ENCODE data around the gene COPS7A.
"Not testable (repeated sequence)": the region's sequence is repeated elsewhere in the genome, so short reads cannot be mapped to it uniquely, and the experiment has no call there.

COPS7A gene

GRCh38 chr12:6703631-6704030 lies 20.2 kb upstream of the COPS7A start:
- DNase-seq: no peak

- not testable (repeated sequence) for DNase-seq
Observed at GRCh38 chr12:6708351-6708750, 15.5 kb upstream of the COPS7A start.

- no peak for DNase-seq
Observed at GRCh38 chr12:6708960-6709394, 14.9 kb upstream of the COPS7A start.

GRCh38 chr12:6716031-6716873 lies 7.6 kb upstream of the COPS7A start:
- DNase-seq: not testable (repeated sequence)

GRCh38 chr12:6716874-6717437 lies 6.9 kb upstream of the COPS7A start:
- no peak for DNase-seq

- no peak for DNase-seq
Observed at GRCh38 chr12:6722863-6723262, 983 bp upstream of the COPS7A start.

GRCh38 chr12:6724409-6724797 lies 557 bp downstream of the COPS7A start:
- DNase-seq: no peak

- no peak for DNase-seq
Observed at GRCh38 chr12:6725350-6725749, 1.5 kb downstream of the COPS7A start.

- no peak for DNase-seq
Observed at GRCh38 chr12:6729186-6729585, 5.3 kb downstream of the COPS7A start.

- no peak for DNase-seq
Observed at GRCh38 chr12:6730169-6730568, 6.3 kb downstream of the COPS7A start.

- no peak for DNase-seq
Observed at GRCh38 chr12:6734506-6735387, 10.9 kb downstream of the COPS7A start.

- DNase-seq: peak; percentile 33
Observed at GRCh38 chr12:6735448-6736191, 11.8 kb downstream of the COPS7A start.

- DNase-seq: no peak
Observed at GRCh38 chr12:6736754-6737153, 12.9 kb downstream of the COPS7A start.

- DNase-seq: not testable (repeated sequence)
Observed at GRCh38 chr12:6742080-6742479, 18.2 kb downstream of the COPS7A start.

- no peak for DNase-seq
Observed at GRCh38 chr12:6742834-6743233, 19.0 kb downstream of the COPS7A start.

- not testable (repeated sequence) for DNase-seq
Observed at GRCh38 chr12:6743300-6743699, 19.5 kb downstream of the COPS7A start.

GRCh38 chr12:6745741-6746525 lies 22.1 kb downstream of the COPS7A start:
- no peak for DNase-seq

- no peak for DNase-seq
Observed at GRCh38 chr12:6747216-6747615, 23.4 kb downstream of the COPS7A start.

- DNase-seq: no peak
Observed at GRCh38 chr12:6748761-6749160, 24.9 kb downstream of the COPS7A start.

- no peak for DNase-seq
Observed at GRCh38 chr12:6750506-6750905, 26.7 kb downstream of the COPS7A start.

- DNase-seq: no peak
Observed at GRCh38 chr12:6751767-6752166, 27.9 kb downstream of the COPS7A start.
